ENCODE measurements around the gene OR56B4. TPM values are rescaled to one million over a fixed set of nuclear protein-coding genes. Genes with fewer than 3 reads are reported as not detected.

Gene OR56B4
- total RNA-seq, 1 experiment from 2014 or later = not detected

GRCh38 chr11:6127881-6128280, 20.4 kb downstream of the OR56B4 start:
- no peaks in the 10 kb centered on the region for H3K9me2 ChIP-seq (ENCODE audit: insufficient read depth)
- ChIA-PET POLR2A (ENCODE audit: unreplicated experiment) (no interaction called here), CTCF (no interaction called here)
- H3K4me3 ChIP-seq = no peak overlapping the region
- peak in 1 of 2 experiments; percentile 35 for DNase-seq
- intact Hi-C loops (cut with micrococcal nuclease; ENCODE audit: unreplicated experiment) = no loop called here
- no peak overlapping the region for H2AFZ ChIP-seq
- H3K79me2 ChIP-seq (ENCODE audit: low read depth) = no peaks in the 10 kb centered on the region
- no peaks in the 10 kb centered on the region for H3K36me3 ChIP-seq (ENCODE audit: low read depth)
- no peaks in the 10 kb centered on the region for H4K20me1 ChIP-seq (ENCODE audit: insufficient read depth)
- no peaks in the 10 kb centered on the region for H3F3A ChIP-seq (ENCODE audit: insufficient read depth, low read depth)
- H3K4me1 ChIP-seq (replicated peaks; ENCODE audit: insufficient read depth) = no peaks in the 10 kb centered on the region
- 0 out of 2 replicates have a peak, but pooled peaks cover 2% of the 10 kb centered on the region for H3K27me3 ChIP-seq (ENCODE audit: insufficient read depth, low read depth)
- no peak overlapping the region for H3K27ac ChIP-seq
- no peak overlapping the region for H3K4me2 ChIP-seq
- no TSS peak for BruUV-seq (replicated peaks)
- no peaks in the 10 kb centered on the region for H3K9me3 ChIP-seq (ENCODE audit: insufficient read depth, low read depth)
- no peak for TF ChIP-seq CTCF (conservative IDR thresholded peaks at IDR 0.05)
- TF ChIP-seq EZH2 (IDR thresholded peaks at IDR 0.05; ENCODE audit: low read depth) = no peak

GRCh38 chr11:6129011-6129410, 21.5 kb downstream of the OR56B4 start:
- TF ChIP-seq CTCF (conservative IDR thresholded peaks at IDR 0.05) = no peak
- no peak for TF ChIP-seq EZH2 (IDR thresholded peaks at IDR 0.05; ENCODE audit: low read depth)
- CTCF ChIA-PET = no interaction called here
- intact Hi-C loops (cut with micrococcal nuclease; ENCODE audit: unreplicated experiment) = no loop called here

GRCh38 chr11:6129635-6130034, 22.2 kb downstream of the OR56B4 start:
- no TSS peak for BruUV-seq (replicated peaks)
- 0 out of 2 replicates have a peak, but pooled peaks cover 2% of the 10 kb centered on the region for H3K27me3 ChIP-seq (ENCODE audit: insufficient read depth, low read depth)

More at GRCh38 chr11:6129011-6129410, 21.5 kb downstream of the OR56B4 start:
- POLR2A ChIA-PET (ENCODE audit: unreplicated experiment) = no interaction called here
- Histone ChIP-seq H3K9me3 (ENCODE audit: insufficient read depth, low read depth) (no peaks in the 10 kb centered on the region), H3K79me2 (ENCODE audit: low read depth) (no peaks in the 10 kb centered on the region), H3K4me2 (no peak overlapping the region), H3F3A (ENCODE audit: insufficient read depth, low read depth) (no peaks in the 10 kb centered on the region), H4K20me1 (ENCODE audit: insufficient read depth) (no peaks in the 10 kb centered on the region), H3K4me1 (replicated peaks; ENCODE audit: insufficient read depth) (no peaks in the 10 kb centered on the region), H3K27ac (no peak overlapping the region), H3K36me3 (ENCODE audit: low read depth) (no peaks in the 10 kb centered on the region), H3K27me3 (ENCODE audit: insufficient read depth, low read depth) (0 out of 2 replicates have a peak, but pooled peaks cover 2% of the 10 kb centered on the region), H3K9me2 (ENCODE audit: insufficient read depth) (no peaks in the 10 kb centered on the region), H3K4me3 (no peak overlapping the region), H2AFZ (no peak overlapping the region)
- no TSS peak for BruUV-seq (replicated peaks)
- DNase-seq = no peak

More at GRCh38 chr11:6129635-6130034, 22.2 kb downstream of the OR56B4 start:
- Histone ChIP-seq H3K9me2 (ENCODE audit: insufficient read depth) (no peaks in the 10 kb centered on the region), H3K9me3 (ENCODE audit: insufficient read depth, low read depth) (no peaks in the 10 kb centered on the region), H2AFZ (no peak overlapping the region), H3K27ac (no peak overlapping the region), H3K4me2 (no peak overlapping the region), H3K79me2 (ENCODE audit: low read depth) (no peaks in the 10 kb centered on the region), H3K4me1 (replicated peaks; ENCODE audit: insufficient read depth) (no peaks in the 10 kb centered on the region), H4K20me1 (ENCODE audit: insufficient read depth) (no peaks in the 10 kb centered on the region), H3K36me3 (ENCODE audit: low read depth) (no peaks in the 10 kb centered on the region), H3K4me3 (no peak overlapping the region), H3F3A (ENCODE audit: insufficient read depth, low read depth) (no peaks in the 10 kb centered on the region)
- CTCF ChIA-PET = no interaction called here
- intact Hi-C loops (cut with micrococcal nuclease; ENCODE audit: unreplicated experiment) = no loop called here
- DNase-seq = no peak
- no peak for TF ChIP-seq CTCF (conservative IDR thresholded peaks at IDR 0.05)
- no peak for TF ChIP-seq EZH2 (IDR thresholded peaks at IDR 0.05; ENCODE audit: low read depth)
- POLR2A ChIA-PET (ENCODE audit: unreplicated experiment) = no interaction called here
